BJ (cell line): Measurements from ENCODE around the gene WASF2. TPM values are rescaled to one million over a fixed set of nuclear protein-coding genes. Genes with fewer than 3 reads are reported as not detected.
A peak's percentile ranks its signal among the peaks of the same experiment; 100 is the strongest.
"Not testable (repeated sequence)": the region's sequence is repeated elsewhere in the genome, so short reads cannot be mapped to it uniquely, and the experiment has no call there.

ENCODE experiments used
- CTCF ChIA-PET: fragments of 350-600 bp; formaldehyde crosslinking; extraction: SDS; loops from one replicate; lab custom pipeline; 2021; ENCODE audit warnings: antibody characterized with exemption, inconsistent platforms; lab: Yijun Ruan, JAX
- POLR2A ChIA-PET: fragments of 300-600 bp; sonication (Branson Sonifier 250); formaldehyde crosslinking; extraction: SDS; loops from one replicate; lab custom pipeline; 2021; ENCODE audit warnings: antibody characterized with exemption; lab: Charles Lee
- DNase-seq: peaks from one replicate; pipeline ENCODE4 v3.0.0-alpha.2; 2011; ENCODE audit warnings: low read depth
- H3K27me3 ChIP-seq: 2 replicates; pipeline ENCODE4 v1.6.0; 2011; ENCODE audit warnings: low read length; ENCODE audit not compliant: control insufficient read depth, insufficient read depth
- H3K36me3 ChIP-seq: 2 replicates; pipeline ENCODE4 v1.5.1; 2011; ENCODE audit warnings: low read length; ENCODE audit not compliant: control insufficient read depth, insufficient read depth
- H3K4me3 ChIP-seq: 2 replicates; pipeline ENCODE4 v1.5.1; 2011; ENCODE audit warnings: low read depth, mild to moderate bottlenecking, control low read depth, low read length
- polyA plus RNA-seq: library from polyadenylated mRNA; depleted of rRNA; stranded (reverse); fragments of >200 nt; gene quantifications from 2 replicates; pipeline ENCODE4 v1.2.3, GENCODE V29; 2011
- TF ChIP-seq, protein P1 (sequence below): IDR thresholded peaks from 2 replicates; pipeline ENCODE4 v1.5.1; 2011; ENCODE audit warnings: low read depth, mild to moderate bottlenecking, control low read depth, inconsistent platforms, low read length, moderate library complexity; ENCODE audit not compliant: insufficient read depth

WASF2 gene
- polyA plus RNA-seq, 1 experiment = 56.5 TPM

DNA sequence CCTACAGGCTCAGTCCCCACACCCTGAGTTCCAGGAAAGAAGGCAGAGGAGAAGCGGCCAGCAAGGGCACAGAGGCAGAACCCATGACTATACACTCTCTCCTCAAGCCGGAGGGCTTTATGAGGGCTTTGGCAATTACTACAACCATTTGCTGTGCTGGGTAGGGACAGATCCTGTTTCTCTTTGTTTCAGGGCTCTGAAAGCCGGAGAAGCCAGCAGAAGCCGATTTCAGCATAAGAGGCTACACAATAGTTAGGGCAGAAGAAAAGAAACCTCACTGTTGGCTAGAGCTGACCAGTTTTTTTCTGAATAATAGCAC, 83.6 kb downstream of the WASF2 start:
- CTCF ChIA-PET = interaction anchor here (1.4 to 5.4 kb wide), 2 partner anchors 8 to 15 kb away, joined by 3 to 32 read pairs; no protein-coding TSS in a partner anchor
- TF ChIP-seq, protein P1, sequence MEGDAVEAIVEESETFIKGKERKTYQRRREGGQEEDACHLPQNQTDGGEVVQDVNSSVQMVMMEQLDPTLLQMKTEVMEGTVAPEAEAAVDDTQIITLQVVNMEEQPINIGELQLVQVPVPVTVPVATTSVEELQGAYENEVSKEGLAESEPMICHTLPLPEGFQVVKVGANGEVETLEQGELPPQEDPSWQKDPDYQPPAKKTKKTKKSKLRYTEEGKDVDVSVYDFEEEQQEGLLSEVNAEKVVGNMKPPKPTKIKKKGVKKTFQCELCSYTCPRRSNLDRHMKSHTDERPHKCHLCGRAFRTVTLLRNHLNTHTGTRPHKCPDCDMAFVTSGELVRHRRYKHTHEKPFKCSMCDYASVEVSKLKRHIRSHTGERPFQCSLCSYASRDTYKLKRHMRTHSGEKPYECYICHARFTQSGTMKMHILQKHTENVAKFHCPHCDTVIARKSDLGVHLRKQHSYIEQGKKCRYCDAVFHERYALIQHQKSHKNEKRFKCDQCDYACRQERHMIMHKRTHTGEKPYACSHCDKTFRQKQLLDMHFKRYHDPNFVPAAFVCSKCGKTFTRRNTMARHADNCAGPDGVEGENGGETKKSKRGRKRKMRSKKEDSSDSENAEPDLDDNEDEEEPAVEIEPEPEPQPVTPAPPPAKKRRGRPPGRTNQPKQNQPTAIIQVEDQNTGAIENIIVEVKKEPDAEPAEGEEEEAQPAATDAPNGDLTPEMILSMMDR = no peak
- peaks cover 19% of the 10 kb centered on the region for H3K36me3 ChIP-seq
- H3K27me3 ChIP-seq = no peaks in the 10 kb centered on the region
- POLR2A ChIA-PET = no interaction called here
- no peak overlapping the region for H3K4me3 ChIP-seq
- DNase-seq = no peak

DNA sequence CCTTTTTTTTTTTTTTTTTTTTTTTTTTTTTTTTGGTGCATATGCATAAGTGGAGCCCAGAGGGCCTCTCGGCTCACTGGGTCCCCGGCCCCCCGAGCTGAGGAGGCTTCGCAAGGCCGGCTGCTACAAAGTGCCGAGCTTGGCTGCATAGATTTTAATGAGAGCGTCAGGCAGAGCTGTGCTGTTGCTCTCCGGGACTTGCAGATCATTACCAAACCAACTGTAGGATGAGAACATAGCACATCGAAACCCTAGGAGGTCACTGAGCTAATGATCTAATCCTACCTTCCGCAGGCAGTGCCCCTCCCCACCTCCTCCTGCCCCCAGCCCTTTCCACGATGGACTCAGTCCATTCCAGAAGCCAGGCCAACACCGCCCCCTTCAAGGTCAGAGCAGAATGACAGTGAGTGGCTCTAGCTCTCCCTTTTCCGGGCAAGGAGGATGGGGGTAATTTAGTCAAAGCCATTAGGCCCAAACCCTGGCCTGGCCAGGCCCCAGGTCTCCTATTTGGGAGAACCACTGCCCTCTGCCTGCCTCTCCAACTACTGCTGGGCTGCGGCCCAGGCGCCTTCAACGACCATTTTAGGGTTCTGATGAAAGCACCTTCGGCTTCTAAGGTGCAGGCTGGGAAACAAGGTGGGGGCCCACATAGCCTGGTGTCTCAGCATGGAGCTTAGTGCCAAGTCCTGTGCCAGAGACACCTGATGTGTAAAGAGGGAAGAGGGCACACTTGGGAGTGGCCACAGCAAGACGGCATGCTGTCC, 84.2 kb downstream of the WASF2 start:
- H3K27me3 ChIP-seq, H3K4me3 ChIP-seq, POLR2A ChIA-PET, DNase-seq: not testable (repeated sequence)
- CTCF ChIA-PET = interaction anchor here (0.7 to 5.4 kb wide), 10 partner anchors 9 to 203 kb away, joined by 3 to 32 read pairs (median 4); partner anchors contain the start of gene WASF2
- H3K36me3 ChIP-seq = peaks cover 18% of the 10 kb centered on the region

DNA sequence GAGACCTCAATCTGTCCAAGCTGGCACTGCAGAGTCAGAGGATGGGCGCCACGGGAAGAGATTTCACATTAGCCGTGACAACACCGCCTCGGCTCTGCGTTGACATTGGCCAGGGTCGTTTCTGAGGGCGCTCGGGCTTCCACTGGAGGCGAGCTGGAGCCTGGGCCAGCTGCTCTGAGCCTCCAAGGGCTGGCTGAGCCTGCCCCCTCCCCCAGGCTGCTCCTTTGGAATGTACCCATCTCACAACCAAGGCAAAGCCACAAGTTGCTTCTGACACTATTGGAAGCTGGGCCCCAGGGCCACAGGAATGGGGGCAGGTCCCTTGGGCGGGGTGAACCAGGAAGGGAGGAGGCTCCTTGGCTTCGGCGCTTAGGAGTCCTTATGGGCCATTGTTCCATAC, 84.9 kb downstream of the WASF2 start:
- ChIA-PET POLR2A (no interaction called here), CTCF (interaction anchor here (0.7 to 5.4 kb wide), 9 partner anchors 8 to 204 kb away, joined by 3 to 32 read pairs (median 4); partner anchors contain the start of gene WASF2)
- TF ChIP-seq, protein P1 = no peak
- no peak for DNase-seq
- Histone ChIP-seq H3K36me3 (peaks cover 15% of the 10 kb centered on the region), H3K4me3 (no peak overlapping the region), H3K27me3 (no peaks in the 10 kb centered on the region)

DNA sequence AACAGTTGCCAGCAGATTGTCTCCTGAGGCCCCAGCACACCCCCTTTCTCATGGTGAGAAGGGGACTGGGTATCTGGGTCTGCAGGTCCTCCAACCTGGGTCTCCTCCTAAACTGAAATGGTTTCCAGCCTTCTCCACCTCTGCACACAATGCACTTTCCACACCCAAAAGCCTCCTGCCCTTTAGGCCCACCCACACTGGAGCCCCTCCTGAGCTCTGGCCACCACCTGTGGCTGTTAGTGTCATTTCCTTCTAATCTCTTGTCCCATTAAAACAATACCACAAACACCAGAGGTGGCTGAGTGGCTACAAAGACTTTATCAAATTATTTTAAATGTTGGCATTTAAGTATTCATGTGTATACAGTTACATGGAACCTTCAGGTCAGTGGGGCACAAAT, 86.0 kb downstream of the WASF2 start:
- CTCF ChIA-PET = interaction anchor here (0.6 to 11.9 kb wide), 12 partner anchors 9 to 300 kb away, joined by 3 to 353 read pairs (median 5); partner anchors contain the start of genes AHDC1, MAP3K6 and WASF2
- DNase-seq = no peak
- Histone ChIP-seq H3K27me3 (no peaks in the 10 kb centered on the region), H3K36me3 (peaks cover 11% of the 10 kb centered on the region), H3K4me3 (no peak overlapping the region)
- POLR2A ChIA-PET = no interaction called here
- TF ChIP-seq, protein P1 = no peak

DNA sequence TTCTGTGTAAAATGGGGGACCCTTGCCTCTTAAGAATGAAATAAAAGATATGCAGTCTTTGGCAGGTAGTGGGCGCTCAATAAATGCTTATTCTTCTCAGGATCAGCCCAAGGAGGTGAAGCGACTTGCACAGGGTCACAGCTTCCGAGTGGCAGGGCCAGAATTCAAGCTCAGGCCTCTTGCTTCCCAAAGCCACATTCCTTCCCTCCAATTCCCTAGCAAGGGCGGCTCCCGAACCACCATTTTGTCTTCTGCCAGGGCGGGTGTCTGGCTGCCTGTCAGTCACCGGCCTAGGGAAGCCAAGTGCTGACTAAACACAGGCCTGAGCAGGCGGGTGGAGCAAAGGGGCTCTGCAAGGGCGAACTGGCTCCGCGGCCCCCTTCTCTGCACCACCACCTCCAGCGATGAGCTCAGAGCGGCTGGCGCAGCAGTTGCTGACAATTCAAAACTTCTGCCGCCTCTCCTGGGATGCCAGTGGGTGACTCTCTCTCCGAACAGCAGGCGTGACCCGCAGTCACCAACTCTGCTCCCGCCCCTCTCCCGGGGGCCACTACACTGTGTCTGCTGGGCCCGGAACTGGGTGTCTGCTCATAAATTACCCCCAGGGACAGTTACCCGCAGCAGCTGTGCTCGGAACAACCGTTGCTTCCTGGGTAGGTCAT, 86.8 kb downstream of the WASF2 start:
- CTCF ChIA-PET = interaction anchor here (0.8 to 11.9 kb wide), 23 partner anchors 8 to 292 kb away, joined by 3 to 353 read pairs (median 4); partner anchors contain the start of genes AHDC1, MAP3K6 and WASF2
- no peak for DNase-seq
- H3K36me3 ChIP-seq = peaks cover 8% of the 10 kb centered on the region
- H3K27me3 ChIP-seq = no peaks in the 10 kb centered on the region
- TF ChIP-seq, protein P1 = peak; percentile 42
- POLR2A ChIA-PET = interaction anchor here (0.6 kb wide), 1 partner anchor 192 kb away, joined by 3 read pairs; no protein-coding TSS in a partner anchor
- H3K4me3 ChIP-seq = no peak overlapping the region
